Fibroblast of villous mesenchyme (primary cell): Measurements from ENCODE around the gene NDUFAF8. TPM values are rescaled to one million over a fixed set of nuclear protein-coding genes. Genes with fewer than 3 reads are reported as not detected.
A peak's percentile ranks its signal among the peaks of the same experiment; 100 is the strongest.
"Not testable (repeated sequence)": the region's sequence is repeated elsewhere in the genome, so short reads cannot be mapped to it uniquely, and the experiment has no call there.

Source experiments
- DNase-seq: peaks from one replicate; pipeline ENCODE4 v3.0.0-alpha.2; 2010; ENCODE audit warnings: low read depth
- H3K4me3 ChIP-seq: 2 replicates; pipeline ENCODE4 v1.5.1; 2011; ENCODE audit warnings: low read depth, mild to moderate bottlenecking, low read length
- total RNA-seq: library from RNA; depleted of rRNA; stranded (reverse); fragments of >200 nt; gene quantifications from 2 replicates; pipeline ENCODE4 v1.2.3, GENCODE V29; 2012
- TF ChIP-seq, protein P1 (sequence below): IDR thresholded peaks from 2 replicates; pipeline ENCODE4 v1.5.1; 2012; ENCODE audit warnings: low read depth, mild to moderate bottlenecking, low read length; ENCODE audit not compliant: insufficient read depth

The NDUFAF8 gene
- total RNA-seq, 1 donor: 31.5 TPM

DNA sequence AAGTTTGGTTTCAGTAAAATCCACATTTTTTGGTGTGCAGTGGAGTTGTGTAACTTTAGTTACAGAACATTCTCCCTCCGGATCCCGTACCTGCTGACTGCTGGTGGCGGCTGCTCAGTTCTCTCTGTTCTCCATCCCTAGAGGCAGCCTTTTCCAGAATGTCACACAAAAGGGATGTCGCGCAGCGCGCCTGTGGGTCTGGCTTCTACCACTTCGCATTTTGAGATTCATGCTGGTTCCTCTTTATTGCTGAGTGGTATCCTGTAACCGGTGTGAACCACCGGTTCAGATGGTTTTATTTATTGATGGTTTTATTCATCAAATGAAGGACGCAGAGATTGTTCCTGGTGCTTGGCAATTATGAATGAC is 15.4 kb upstream of the NDUFAF8 start:
- peak overlapping the region; percentile 54 for H3K4me3 ChIP-seq
- TF ChIP-seq, protein P1, sequence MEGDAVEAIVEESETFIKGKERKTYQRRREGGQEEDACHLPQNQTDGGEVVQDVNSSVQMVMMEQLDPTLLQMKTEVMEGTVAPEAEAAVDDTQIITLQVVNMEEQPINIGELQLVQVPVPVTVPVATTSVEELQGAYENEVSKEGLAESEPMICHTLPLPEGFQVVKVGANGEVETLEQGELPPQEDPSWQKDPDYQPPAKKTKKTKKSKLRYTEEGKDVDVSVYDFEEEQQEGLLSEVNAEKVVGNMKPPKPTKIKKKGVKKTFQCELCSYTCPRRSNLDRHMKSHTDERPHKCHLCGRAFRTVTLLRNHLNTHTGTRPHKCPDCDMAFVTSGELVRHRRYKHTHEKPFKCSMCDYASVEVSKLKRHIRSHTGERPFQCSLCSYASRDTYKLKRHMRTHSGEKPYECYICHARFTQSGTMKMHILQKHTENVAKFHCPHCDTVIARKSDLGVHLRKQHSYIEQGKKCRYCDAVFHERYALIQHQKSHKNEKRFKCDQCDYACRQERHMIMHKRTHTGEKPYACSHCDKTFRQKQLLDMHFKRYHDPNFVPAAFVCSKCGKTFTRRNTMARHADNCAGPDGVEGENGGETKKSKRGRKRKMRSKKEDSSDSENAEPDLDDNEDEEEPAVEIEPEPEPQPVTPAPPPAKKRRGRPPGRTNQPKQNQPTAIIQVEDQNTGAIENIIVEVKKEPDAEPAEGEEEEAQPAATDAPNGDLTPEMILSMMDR: no peak
- DNase-seq: no peak

DNA sequence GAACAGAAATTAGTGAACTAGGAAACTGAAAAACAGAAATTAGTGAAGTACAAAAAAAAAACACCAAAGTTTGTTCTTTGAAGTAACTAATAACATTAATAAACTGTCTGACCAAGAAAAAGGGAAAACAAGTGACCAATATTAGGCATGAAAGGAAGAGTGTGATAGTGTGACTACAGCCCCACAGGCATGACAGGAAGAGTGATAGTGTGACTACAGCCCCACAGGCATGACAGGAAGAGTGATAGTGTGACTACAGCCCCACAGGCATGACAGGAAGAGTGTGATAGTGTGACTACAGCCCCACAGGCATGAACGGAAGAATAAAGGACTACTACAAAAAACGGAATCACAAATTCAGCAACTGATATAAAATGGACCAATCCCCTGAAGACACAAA is 11.5 kb upstream of the NDUFAF8 start:
- not testable (repeated sequence) for DNase-seq

DNA sequence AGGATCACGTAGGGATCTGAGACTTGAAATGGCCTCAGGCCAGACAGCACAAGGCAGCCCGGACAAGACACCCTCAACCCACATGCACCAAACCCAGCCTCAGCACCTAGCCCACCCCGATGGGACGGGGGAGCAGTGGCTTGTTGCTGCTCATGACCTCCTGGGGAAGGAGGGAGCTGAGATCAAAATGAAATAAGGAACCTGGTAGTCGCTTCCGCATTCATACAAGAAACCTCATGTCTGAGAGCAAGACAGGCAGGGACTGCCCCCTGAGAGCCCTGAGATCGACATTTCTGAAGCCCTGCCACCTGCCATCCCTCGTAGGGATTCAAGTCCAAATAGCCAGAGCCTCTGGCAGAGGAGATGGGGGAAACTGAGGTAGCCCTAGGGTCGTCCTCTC is 10.7 kb upstream of the NDUFAF8 start:
- TF ChIP-seq, protein P1: no peak
- no peak for DNase-seq
- H3K4me3 ChIP-seq: no peak overlapping the region

More for the DNA sequence above, 11.5 kb upstream of the NDUFAF8 start:
- not testable (repeated sequence) for H3K4me3 ChIP-seq

GRCh38 chr17:81228834-81229665 is 10.1 kb upstream of the NDUFAF8 start:
- no peak overlapping the region for H3K4me3 ChIP-seq
- no peak for DNase-seq
- TF ChIP-seq, protein P1: no peak

DNA sequence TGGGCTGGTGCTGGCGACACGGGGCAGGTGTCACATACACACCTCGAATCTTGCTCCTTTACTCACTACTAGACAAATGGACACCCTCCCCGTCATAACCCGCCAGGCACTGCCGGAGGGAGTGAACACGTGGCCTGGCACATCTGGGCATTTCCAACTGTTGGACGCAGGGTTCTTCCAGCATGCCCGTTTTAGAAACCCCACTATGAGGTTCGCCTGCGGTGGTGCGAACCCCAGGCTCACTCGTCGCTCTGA is 9.5 kb upstream of the NDUFAF8 start:
- DNase-seq: no peak
- no peak overlapping the region for H3K4me3 ChIP-seq
- TF ChIP-seq, protein P1: no peak

- no peak for DNase-seq
- TF ChIP-seq, protein P1: peak; percentile 42
- H3K4me3 ChIP-seq: no peak overlapping the region
These were observed 8.9 kb upstream of the NDUFAF8 start for GRCh38 chr17:81230043-81230820.

DNA sequence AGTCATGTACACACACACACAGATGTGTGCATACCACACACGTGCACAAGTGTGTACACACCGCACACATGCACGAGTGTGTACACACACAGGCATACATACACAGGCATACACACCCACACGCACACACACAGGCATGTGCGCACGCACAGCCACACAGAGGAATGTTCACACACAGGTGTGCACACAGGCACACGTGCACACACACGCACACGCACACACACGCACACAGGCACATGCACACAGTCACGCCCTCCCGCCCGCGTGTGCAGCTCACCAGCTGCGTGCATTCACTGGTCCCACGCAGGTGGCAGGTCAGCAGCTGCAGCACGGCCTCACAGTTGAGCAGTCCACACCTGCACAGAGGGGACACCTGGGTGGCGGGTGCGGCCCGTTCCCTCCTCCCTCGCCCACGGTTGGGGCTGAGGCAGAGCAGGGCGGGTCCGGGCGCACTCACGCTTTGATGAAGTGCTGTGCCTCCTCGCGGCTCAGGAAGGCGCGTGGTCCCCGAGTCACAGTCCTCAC is 7.9 kb upstream of the NDUFAF8 start:
- no peak overlapping the region for H3K4me3 ChIP-seq
- DNase-seq: no peak
- TF ChIP-seq, protein P1: no peak
